ENCODE data around the gene FMO5.
"Not testable (repeated sequence)": the region's sequence is repeated elsewhere in the genome, so short reads cannot be mapped to it uniquely, and the experiment has no call there.

Gene FMO5, protein sequence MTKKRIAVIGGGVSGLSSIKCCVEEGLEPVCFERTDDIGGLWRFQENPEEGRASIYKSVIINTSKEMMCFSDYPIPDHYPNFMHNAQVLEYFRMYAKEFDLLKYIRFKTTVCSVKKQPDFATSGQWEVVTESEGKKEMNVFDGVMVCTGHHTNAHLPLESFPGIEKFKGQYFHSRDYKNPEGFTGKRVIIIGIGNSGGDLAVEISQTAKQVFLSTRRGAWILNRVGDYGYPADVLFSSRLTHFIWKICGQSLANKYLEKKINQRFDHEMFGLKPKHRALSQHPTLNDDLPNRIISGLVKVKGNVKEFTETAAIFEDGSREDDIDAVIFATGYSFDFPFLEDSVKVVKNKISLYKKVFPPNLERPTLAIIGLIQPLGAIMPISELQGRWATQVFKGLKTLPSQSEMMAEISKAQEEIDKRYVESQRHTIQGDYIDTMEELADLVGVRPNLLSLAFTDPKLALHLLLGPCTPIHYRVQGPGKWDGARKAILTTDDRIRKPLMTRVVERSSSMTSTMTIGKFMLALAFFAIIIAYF
- 1.3 to 7.9 (median 4.4) reads per million in 17 experiments for total RNA-seq

DNA sequence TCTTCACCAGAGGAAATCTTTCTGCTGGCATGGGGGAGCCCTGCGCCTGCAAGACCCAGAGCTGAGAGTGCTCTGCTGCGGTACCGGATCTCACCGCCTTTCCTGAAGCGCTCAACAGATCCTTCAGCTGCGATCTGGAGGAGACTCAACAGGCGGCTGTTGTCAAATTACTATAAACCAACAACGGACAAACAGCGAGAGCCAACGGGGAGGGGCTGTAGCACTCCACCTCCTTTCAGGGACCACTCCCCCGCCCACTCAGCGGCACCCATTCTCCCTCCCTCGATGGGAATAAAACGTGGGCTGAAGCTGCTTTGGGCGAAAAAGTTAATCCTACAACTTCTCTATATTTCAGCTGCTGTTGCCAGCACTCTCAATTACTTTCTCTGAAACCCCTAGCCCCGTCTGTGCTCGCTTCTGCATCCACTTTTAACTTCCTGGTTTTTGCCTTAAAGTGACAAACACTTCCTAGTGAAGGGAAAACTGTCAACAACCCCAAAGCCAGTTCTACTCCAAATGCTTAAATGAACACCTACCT, at the start of gene FMO5:
TSS of gene FMO5 (minus strand) at position 147 of the 538 bp plus-strand sequence. CDS start 310 bp downstream, outside the sequence.
- peak; percentile 64 to 76 (median 74) for DNase-seq

- DNase-seq = peak; percentile 30 to 76 (median 60)
Observed at GRCh38 chr1:147273409-147274336, 48.5 kb upstream of the FMO5 start.

DNA sequence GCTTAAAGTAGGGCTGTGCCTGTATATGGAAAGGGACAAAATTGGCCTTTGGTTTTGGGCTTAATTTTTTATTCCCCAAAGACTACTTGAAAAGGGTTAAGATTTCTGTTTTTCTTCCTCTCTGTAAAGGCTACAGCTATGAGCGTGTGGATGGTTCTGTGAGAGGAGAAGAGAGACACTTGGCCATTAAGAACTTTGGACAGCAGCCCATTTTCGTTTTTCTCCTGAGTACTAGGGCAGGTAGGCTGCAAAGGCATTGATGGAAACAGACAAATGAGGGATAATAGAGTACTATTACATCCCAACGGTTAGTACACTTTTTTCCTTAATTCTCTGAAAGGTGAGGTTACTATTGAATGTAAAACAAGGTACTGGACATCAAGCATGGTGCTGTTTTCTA, 46.9 kb upstream of the FMO5 start:
- DNase-seq = no peak

DNA sequence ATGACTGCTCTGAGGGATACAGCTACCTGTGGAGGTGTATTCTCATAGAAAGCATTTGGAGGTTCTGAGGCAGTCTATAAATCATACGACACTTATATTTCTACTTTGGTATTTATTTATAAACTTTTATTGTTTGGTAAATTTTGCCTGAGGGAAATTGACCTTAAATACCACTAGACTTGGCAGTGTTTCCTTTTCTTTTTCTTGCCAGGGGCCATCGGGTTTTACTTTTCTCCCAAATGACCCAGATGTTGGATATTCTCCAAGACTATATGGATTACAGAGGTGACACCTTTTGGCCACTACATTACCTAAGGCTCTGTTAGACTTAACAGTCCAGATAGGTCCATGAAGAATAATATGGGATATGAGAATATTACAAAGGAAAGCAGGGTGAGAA, 45.6 kb upstream of the FMO5 start:
- no peak for DNase-seq

DNA sequence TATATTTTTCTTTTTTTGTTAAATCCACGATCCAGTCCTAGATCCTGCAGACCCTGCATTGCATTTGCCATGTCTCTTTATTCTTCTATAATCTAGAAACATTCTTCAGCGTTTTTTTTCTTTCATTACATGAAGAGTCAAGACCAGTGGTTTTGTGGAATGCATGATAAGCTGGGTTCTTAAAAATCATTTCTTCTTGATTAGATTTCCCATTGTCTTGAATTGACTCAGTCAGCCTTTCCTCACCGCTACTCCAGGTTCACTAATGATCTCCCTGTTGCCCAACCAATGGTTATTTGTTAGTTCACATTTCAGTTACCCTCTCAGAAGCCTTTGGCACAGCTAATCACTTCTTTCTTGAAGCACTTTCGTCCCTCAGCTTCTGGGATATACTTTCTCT, 42.6 kb upstream of the FMO5 start:
- no peak for DNase-seq

DNA sequence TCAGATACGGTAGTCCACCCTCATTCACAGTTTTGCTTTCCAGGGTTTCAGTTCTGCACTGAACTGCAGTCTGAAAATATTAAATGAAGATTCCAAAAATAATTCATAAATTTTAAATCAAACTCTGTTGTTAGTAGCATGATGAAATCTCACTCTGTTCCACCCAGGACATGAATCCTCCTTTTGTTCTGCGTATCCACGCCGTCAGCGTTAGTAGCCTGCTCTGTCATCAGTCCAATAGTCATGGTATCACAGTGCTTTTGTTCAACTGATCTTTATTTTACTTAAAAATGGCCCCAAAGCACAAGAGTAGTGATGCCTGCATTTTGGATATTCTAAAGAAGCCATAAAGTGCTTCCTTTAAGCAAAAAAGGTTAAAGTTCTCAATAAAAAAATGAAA, 41.2 kb upstream of the FMO5 start:
- DNase-seq = no peak

- no peak for DNase-seq
Observed at GRCh38 chr1:147264158-147264768, 39.1 kb upstream of the FMO5 start.

GRCh38 chr1:147260956-147261355, 35.8 kb upstream of the FMO5 start:
- DNase-seq = no peak

DNA sequence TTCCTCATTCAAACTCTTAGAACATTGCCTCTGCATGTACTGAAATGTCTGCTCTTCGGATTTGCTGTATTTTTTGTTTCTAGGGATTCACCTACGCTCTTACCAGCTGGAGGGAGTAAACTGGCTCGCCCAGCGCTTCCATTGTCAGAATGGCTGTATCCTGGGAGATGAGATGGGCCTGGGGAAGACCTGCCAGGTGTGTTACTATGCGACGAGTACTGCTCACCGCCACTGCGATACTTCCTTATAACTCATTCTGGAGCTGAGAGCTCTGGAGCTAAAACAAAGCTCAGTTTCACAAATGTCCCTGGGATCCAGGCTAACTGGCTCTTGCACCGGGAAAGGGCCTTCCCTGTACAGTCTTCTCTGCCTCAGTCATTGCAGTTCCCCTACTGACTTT, 27.4 kb upstream of the FMO5 start:
- no peak for DNase-seq

- DNase-seq = no peak
Observed at GRCh38 chr1:147247656-147248238, 22.6 kb upstream of the FMO5 start.

- peak; percentile 47 to 80 (median 58) for DNase-seq
Observed at GRCh38 chr1:147246910-147247655, 21.9 kb upstream of the FMO5 start.

GRCh38 chr1:147246044-147246690, 21.0 kb upstream of the FMO5 start:
- DNase-seq = no peak

DNA sequence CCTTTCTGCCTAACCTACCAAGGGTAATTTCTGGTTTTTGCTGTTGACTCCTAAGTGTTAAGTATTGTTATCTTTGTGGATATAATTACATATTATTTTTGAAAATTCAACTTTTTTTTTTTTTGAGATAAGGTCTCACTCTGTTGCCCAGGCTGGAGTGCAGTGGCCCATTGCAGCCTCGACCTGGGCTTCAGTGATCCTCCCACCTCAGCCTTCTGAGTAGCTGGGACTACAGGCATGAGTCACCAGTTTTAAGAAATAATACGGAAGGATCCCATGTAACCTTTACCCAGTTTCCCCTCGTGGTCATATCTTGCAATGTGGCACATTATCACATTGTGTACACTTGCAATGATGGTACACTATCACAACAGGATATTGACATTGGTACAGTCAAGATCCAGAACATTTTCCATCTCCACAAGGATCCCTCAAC, 20.5 kb upstream of the FMO5 start:
- peak; percentile 41 to 78 (median 74) for DNase-seq

- no peak for DNase-seq
Observed at GRCh38 chr1:147245129-147245528, 20.0 kb upstream of the FMO5 start.

GRCh38 chr1:147243841-147244240, 18.7 kb upstream of the FMO5 start:
- no peak for DNase-seq

- peak; percentile 12 to 60 (median 36) for DNase-seq
Observed at GRCh38 chr1:147243228-147243685, 18.1 kb upstream of the FMO5 start.

DNA sequence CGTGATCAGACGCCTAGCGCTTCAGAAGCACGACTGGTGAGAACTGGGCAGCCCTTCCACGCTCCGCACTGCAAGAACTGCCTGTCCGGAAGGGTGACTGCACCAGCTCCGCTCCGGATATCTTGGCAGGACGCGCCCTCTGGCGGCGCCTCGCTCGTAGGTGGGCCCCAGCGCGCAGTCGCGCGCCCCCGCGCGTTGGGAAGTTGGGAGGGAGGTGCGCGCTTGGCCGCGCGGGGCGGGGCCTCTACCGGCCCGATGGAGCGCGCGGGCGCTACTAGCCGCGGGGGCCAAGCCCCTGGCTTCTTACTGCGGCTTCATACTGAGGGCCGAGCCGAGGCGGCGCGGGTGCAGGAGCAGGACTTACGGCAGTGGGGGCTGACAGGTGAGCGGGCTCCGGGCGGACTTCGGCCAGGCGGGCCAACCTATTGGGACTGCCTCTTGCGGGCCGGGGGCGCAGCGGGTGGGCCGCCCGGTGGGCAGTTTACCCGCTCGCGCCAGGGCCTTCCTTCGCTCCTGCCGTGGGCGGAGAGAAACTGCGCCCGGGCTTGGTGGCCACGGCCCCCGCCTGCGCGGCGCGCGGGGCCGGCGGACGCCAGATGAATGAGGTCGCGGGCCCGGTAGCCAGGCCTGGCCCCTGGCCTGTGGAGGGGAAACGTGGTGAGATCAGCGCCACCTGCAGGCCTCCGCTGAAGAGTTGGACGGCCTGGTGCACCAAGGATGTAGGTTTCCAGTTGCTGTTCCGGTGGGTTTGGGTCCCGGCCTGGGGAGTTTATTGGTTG, 17.5 kb upstream of the FMO5 start, which contains the start of gene CHD1L:
TSS of gene CHD1L (plus strand) at position 236 of the 779 bp plus-strand sequence. CDS start at position 256, 20 bp downstream.
- DNase-seq = peak; percentile 98 to 100 (median 99)

GRCh38 chr1:147241934-147242448, 16.9 kb upstream of the FMO5 start:
- DNase-seq = no peak

DNA sequence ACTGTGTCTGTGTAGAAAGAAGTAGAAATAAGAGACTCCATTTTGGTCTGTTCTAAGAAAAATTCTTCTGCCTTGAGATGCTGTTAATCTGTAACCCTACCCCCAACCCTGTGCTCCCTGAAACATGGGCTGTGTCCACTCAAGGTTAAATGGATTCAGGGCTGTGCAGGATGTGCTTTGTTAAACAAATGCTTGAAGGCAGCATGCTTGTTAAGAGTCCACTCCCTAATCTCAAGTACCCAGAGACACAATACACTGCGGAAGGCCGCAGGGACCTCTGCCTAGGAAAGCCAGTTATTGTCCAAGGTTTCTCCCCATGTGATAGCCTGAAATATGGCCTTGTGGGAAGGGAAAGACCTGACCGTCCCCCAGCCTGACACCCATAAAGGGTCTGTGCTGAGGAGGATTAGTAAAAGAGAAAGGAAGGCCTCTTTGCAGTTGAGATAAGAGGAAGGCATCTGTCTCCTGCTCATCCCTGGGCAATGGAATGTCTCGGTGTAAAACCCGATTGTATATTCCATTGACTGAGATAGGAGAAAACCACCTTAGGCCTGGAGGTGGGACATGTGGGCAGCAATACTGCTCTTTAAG, 15.1 kb upstream of the FMO5 start:
- not testable (repeated sequence) for DNase-seq
